ENCODE results near the gene ETNK1.

GRCh38 chr12:22662356-22662755, 37.4 kb downstream of the ETNK1 start:
- TF ChIP-seq, protein P1, sequence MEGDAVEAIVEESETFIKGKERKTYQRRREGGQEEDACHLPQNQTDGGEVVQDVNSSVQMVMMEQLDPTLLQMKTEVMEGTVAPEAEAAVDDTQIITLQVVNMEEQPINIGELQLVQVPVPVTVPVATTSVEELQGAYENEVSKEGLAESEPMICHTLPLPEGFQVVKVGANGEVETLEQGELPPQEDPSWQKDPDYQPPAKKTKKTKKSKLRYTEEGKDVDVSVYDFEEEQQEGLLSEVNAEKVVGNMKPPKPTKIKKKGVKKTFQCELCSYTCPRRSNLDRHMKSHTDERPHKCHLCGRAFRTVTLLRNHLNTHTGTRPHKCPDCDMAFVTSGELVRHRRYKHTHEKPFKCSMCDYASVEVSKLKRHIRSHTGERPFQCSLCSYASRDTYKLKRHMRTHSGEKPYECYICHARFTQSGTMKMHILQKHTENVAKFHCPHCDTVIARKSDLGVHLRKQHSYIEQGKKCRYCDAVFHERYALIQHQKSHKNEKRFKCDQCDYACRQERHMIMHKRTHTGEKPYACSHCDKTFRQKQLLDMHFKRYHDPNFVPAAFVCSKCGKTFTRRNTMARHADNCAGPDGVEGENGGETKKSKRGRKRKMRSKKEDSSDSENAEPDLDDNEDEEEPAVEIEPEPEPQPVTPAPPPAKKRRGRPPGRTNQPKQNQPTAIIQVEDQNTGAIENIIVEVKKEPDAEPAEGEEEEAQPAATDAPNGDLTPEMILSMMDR (IDR thresholded peaks at IDR 0.05; ENCODE audit: low read length) = no peak
- TF ChIP-seq EZH2 (IDR thresholded peaks at IDR 0.05; ENCODE audit: borderline replicate concordance, low read length) = no peak
